Left ventricle myocardium superior (tissue), 1 donor: Measurements from ENCODE around the gene ANKRD13B. TPM values are rescaled to one million over a fixed set of nuclear protein-coding genes. Genes with fewer than 3 reads are reported as not detected.

Experiments used
- ATAC-seq: fragments of 200-7000 bp; cut with Tn5 transposase; one replicate; pipeline ENCODE4 v1.9.1; 2020; ENCODE audit warnings: mild to moderate bottlenecking, moderate library complexity
- DNase-seq: peaks from one replicate; pipeline ENCODE4 v3.0.0-alpha.2; 2020
- intact Hi-C: fragments of 100-400 bp; cut with micrococcal nuclease; formaldehyde crosslinking; loops from one replicate; pipeline ENCODE4 v1.11.0; 2022
- total RNA-seq: library from RNA; stranded (reverse); fragmentation: NEBNext Ultra II Directional; extraction: Animal tissue kit (Norgen Biotek cat#: 25700); gene quantifications from one replicate; pipeline ENCODE4 v1.2.1, GENCODE V29; 2021
- donor health status: DM: no; HTN: yes; CAD: no; lungs with severe emphysema.

The ANKRD13B gene
- total RNA-seq, 1 donor from 2014 or later, result 8.3 TPM

DNA sequence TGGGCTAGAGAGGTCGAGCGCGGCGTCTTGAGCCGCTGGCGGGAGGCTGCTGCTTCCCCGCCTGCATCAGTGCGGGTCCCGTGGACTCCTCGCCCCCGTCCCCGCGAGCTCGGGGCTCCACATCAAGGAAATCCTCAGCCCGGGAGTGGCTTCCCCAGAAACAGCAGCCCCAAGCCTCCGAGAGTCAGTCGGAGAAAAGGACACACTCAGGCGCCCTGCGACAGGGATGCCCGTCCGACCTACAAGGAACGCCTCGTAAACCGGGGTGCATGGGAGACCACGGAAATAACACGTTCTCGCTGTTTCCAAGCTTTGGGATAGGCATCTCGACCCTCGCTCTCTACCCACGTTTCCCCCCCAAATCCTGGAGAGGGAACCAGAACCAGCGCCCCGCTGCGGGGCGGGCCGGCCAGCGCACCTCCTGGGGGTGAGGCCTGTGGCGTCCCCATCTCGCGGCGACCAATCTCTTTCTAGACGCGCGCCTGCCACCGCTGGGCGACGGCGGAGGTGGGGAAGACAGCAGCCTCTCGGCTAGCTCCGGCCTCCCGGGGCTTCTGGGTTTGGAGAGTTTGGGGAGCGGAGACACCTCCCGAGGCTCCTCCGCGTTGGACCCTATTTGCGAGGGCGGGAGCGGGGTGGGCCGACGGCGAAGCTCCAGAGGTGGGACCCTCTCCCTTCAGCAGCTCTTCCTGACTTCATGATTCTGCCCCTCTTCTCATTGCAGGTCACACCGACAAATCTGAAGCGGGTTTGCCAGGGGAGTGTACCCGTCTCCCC, 25.2 kb upstream of the ANKRD13B start:
- intact Hi-C loops, result no loop called here
- ATAC-seq (peak; percentile 57), DNase-seq (peak; percentile 83)

DNA sequence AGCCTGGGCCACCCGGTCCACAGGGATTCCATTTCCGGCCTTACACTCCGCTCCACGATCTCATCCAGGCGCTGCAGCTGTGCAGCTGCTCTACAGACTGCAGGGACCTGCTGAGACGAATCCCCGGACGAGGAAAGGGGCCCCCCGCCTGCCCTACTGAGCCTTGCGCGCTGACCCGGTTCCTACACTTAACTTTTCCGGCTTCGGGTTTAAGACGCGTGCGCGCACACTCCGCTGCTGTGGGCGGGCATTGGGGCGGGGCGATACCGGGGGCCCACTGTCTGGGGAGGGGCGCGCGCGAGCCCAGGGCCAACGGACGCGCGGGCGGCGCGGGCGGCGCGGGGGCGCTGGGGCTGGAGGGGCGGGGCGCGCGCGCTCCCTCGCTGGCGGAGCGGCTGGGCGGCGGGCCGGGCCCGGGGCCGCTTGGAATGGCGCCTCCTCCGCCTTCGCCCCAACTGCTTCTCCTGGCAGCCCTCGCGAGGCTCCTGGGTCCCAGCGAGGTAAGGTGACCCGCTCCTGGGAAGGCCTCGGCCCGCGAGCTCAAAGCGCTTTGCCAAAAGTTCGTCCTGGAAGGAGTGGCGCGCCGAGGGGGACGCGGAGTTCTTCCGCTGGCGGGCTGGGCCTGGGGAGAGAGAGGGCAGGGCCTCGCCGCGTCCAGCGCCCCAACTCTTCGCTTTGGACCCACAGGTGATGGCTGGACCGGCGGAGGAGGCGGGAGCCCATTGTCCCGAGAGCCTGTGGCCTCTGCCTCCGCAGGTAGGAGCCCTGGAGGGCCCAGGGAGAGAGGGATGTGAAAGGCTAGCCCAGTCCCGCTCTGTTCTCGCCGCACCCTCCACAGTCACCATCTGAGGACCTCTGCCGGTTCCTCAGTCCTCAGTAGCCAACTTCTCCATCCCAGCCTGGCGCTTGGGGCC, 24.3 kb upstream of the ANKRD13B start, which contains the start of gene TP53I13:
Gene TP53I13 (plus strand): TSS at position 371 of the 914 bp plus-strand sequence. CDS start 58 bp downstream, at position 429.
- DNase-seq (peak; percentile 95), ATAC-seq (peak; percentile 70)
- intact Hi-C loops, result no loop called here

DNA sequence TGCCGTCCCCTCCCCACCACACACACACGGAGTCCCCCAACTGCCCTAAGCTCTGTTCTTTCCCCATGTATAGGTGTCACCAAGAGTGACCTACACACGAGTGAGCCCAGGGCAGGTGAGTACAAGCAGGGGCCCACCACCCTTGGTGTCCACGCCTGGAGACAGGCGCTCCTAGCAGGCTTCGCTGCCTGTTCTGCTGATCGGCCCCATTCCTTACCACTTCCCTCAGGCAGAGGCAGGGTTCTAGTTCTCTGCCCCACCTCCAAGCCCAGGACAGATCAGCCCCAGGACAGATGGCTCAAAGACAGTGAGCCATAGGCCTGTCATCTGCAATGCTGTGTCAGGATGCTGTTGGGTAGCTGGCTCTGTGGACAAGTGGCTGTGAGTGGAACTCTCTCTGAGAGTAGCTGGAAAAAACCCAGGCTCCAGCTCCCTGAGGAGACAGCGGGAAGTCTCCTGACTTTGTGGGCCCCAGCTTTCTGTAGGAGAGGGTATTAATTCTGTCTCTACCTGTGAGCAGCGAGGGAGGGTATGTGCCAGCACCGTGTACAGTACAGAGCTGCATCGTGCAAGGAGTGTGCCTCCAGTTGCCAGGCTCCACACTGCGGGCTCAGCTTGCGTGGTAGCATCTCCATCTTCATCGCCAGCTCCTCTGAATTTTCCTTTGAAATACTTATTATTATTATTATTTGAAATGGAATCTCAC, 23.5 kb upstream of the ANKRD13B start:
- DNase-seq (peak; percentile 41), ATAC-seq (no peak)
- intact Hi-C loops, result no loop called here

DNA sequence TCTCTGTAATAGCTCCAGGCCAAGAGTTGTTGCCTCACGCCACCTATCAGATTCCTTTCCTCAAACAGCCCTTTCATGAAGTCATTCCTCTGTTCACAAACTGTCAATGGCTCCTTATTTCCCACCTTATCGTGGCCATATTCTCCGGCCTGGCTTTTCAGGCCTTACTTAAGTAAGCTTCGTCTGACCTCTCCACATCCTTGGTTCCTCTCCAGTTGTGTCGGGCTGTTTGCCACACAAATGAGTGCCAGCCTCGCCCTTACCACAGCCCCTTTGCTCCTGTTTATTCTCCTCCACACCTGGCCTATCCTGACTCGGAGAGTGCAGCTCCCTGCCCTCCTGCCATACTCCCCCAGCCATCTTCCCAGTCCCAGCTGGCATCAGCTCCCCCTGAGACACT, 22.4 kb upstream of the ANKRD13B start:
- DNase-seq (no peak), ATAC-seq (no peak)
- intact Hi-C loops, result no loop called here

DNA sequence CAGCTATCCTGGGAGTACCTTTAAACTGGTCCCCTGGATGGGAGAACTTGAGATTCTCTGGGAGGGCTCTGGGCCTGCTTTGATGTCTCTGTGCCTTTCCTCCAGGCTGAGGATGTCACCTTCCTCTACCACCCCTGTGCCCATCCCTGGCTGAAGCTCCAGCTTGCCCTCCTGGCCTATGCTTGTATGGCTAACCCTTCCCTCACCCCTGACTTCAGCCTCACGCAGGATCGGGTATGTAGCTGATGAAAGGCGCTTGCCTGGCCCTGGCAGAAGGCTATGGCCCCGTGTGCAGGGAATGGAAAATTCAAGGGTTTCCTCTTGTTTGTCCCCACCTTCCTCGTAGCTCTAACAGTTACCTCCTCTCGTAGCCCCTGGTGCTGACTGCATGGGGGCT, 21.4 kb upstream of the ANKRD13B start:
- intact Hi-C loops, result no loop called here
- ATAC-seq, result no peak
- DNase-seq, result no peak

DNA sequence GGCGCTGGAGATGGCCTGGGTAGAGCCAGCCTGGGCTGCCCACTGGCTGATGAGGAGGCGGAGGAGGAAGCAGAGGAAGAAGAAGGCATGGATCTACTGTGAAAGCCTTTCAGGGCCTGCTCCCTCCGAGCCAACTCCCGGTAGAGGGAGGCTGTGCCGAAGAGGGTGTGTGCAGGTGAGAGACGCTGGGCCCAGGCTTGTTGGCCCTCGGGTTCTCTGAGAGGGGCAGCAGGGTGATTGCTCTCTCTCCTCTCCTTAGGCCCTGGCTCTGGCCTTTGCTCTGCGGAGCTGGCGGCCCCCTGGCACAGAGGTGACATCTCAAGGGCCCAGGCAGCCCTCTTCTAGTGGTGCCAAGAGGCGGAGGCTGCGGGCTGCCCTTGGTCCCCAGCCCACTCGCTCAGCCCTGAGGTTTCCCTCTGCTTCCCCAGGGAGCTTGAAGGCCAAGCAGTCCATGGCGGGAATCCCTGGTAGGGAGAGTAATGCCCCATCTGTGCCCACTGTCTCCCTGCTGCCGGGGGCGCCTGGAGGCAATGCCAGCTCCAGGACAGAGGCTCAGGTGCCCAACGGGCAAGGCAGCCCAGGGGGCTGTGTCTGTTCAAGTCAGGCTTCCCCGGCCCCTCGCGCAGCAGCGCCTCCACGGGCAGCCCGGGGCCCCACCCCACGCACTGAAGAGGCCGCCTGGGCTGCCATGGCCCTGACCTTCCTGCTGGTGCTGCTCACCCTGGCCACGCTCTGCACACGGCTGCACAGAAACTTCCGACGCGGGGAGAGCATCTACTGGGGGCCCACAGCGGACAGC, 20.9 kb upstream of the ANKRD13B start:
- peak; percentile 61 for DNase-seq
- intact Hi-C loops, result no loop called here
- peak; percentile 25 for ATAC-seq

DNA sequence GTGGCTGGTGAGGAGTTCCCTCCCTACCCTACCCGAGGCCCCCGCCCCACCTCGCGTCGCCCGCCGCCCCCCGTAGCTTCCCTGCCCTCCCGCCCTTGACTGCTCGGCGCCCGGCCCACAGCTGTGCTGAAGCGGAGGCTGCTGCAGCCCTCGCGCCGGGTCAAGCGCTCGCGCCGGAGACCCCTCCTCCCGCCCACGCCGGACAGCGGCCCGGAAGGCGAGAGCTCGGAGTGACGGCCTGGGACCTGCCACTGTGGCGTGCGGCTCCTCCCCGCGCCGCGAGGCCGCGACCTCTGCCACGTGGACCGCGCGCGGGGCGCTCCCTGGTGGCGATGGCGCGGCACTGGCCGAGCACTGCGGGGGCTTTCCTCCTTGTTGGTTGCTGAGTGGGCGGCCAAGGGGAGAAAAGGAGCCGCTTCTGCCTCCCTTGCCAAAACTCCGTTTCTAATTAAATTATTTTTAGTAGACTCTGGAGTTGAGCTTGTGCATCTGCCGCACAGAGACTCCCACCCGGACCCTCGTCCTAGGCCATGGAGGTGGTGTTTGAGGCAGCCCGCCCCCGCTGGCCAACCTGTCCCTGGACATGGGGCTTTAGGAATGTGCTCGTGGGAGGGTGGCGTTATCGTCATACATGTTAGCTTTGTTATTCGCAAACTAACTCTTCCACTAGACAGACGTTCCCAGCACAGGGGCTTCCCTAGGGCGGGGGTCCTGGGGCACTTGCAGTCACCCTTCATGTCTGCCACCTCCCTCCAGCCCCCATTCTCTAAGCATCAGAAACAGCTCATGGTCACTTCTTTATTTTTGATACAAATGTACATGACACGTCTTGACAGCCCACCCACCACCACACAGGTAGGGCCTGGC, 20.0 kb upstream of the ANKRD13B start:
- DNase-seq, result peak; percentile 85
- peak; percentile 60 for ATAC-seq
- intact Hi-C loops, result no loop called here

DNA sequence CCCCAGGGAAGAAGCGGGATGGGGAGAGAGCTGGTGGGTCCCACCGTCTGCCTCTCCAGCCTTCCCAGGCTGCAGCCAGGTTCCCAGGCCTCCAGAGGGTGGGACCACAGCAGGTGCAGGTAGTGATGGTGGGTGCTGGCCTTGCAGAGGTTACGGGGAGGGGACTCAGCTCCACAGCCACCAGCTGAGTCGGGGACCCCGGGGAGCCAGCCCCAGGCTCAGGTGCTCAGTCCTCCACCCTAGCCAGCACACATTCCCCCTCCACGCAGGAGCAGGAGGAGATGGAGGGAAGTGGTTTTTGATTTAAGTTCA, 19.4 kb upstream of the ANKRD13B start:
- intact Hi-C loops, result no loop called here
- DNase-seq (peak; percentile 34), ATAC-seq (no peak)

DNA sequence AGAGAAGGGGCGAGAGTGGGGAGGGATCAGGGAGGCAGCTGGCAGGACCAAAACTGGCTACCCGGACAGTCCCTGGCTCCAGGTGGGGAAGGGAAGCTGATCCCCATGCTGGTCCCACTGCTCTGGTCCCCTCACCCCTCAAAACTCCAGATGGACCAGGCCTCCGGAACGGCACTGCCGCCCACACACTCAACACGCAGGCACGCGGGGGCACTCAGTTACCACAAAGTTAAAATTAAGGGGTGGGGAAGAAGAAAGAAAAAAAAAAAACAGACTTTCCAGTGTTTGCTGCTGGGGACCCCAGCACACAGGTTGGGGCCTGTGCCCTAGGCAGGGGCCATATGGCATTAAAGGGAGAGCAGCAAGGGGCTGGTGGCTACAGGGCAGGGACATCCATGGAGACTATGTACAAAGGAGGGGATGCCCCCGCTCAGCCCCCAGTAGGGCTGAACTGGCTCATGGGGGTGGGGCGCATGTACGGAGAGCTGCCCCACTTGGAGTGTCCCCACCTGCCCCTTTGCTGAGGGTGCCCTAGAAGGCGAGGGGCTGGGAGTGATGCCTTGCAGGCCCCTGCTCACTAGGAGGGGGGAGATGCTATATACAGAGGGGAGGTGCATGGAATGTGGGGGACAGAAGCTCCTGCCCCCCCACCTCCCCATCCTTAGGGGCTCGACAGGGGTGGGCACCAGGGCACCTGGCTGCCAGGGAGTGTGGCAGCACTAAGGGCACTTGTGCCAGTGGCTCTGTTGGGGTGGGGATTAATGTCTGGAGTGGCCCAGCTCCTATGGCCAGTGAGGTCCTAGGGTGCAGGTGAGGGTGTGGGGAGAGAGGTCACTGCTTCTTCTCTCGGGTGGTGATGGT, 18.8 kb upstream of the ANKRD13B start:
- intact Hi-C loops, result no loop called here
- DNase-seq (no peak), ATAC-seq (no peak)

DNA sequence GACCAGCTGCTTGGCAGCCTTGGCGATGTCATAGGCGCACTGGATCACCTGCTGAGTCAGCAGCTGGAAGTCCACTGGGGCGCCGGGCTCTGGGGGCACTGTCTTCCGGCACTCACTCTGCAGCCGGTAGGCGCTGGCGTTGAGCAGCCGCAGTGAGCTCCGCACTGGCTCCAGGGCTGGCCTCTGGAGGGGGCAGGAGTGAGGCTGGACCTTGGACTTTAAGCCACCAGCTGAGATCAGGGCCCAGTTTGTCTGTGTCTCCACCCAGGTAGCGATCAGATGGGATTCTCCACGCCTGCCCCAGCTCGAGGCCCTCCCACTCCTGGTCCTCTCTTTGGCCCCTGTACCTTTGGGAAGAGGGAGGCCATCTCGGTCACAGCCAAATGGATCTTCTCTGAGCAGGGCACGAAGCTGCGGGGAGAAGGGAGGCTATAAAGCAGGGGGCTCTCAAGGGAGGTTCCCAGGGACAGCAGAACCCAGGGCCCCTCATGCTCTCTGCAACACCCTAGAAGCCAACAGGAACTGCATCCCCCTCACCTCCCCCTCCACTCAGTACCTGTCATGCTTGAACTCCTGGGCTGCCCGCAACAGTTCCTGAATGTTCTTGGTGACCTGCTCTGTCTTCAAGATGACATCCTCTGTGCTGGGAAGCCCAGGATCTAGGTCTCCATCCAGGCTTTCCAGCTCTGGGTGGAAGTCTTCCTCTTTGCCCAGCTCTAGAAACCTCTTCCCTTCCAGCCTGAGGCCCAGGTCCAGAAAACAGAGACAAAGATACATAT, 18.0 kb upstream of the ANKRD13B start:
- DNase-seq (peak; percentile 36), ATAC-seq (no peak)
- intact Hi-C loops, result no loop called here

DNA sequence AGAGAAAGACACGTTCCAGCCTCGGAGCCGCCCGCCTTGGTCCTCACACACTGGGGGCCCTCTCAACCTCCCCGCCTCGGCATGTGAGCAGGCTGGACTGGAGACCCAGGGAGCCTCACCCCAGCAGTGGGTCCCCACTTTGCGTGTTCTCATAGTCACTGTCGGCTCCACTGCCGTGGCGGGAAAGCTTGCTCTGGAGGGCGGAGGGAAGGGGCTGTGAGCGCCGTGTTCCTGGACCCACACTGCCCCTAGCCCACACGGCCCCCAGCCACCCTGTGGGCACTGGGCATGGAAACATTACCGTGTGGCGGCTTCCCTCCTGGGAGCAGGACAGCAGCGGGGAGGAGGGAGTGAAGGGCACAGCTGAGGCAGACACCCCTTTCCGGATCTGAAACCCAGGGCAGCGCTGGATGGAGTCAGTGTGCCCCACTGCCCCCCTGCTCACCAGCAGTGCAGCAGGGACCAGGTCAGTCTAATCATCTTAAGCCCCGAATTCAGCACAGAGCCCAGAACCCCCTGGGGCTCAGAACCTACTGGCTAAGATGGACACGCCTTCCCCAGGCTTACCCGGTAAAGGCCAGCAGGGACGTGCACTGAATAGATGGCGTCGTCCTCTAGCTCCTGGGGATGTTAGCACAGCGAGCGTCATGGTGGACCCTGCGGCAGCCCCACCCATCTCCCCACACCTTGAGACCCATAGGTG, 17.3 kb upstream of the ANKRD13B start:
- DNase-seq, result no peak
- intact Hi-C loops, result no loop called here
- ATAC-seq, result no peak

DNA sequence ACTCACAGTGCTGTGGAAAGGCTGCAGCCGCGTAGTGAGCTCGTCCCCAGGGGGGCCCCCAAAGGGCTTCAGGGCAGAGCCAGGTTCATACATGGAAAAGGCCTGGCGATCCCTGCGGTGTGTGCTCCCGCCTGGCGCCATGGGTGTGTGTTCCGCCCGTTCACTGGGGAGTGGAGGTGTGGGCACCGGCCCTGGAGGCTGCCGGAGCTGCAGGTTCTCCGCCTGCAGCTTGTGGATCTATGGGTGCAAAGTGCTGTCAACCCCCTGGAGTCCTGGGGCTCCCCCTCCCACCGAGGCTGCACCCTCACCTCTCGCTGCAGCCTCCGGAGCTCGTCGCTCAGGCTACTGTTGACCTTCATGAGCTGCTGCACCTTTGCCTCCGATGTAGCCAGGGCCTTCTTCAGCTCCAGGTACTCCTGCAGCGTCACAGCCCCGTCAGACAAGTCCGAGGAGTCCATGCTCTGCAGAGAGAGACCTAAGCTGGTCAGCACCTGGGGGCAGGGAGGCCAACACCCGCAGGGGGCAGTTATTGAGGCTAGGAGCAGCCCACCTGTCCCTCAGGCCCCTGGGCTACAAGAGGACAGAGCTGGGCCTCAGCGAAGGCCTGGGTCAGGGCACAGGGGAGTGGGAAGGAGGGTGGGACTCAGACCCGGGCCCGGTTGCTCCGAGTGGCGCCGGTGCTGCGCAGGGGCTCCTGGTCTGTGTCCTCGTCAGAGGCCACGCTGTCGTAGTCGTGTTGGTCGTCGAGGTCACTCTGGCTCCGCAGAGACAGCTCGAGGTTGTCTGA, 16.5 kb upstream of the ANKRD13B start:
- ATAC-seq (no peak), DNase-seq (peak; percentile 31)
- intact Hi-C loops, result no loop called here

DNA sequence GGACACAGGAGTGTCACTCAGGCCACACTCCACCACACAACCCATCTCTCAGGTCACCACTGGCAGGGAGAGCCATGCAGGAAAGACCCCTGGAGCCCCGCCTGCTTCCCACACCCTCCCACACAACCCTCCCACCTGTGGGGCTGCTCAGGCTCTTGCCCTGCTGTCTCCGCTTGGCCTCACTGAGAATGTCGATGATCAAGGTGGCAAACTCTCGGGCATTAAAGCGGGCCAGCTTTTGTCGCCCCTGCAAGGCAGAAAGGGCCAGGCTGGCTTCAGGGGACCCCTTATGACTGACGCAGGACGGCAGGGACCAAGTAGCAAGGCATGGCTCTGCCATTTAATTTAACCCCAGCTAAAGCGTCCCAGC, 15.9 kb upstream of the ANKRD13B start:
- no peak for ATAC-seq
- intact Hi-C loops, result no loop called here
- no peak for DNase-seq

DNA sequence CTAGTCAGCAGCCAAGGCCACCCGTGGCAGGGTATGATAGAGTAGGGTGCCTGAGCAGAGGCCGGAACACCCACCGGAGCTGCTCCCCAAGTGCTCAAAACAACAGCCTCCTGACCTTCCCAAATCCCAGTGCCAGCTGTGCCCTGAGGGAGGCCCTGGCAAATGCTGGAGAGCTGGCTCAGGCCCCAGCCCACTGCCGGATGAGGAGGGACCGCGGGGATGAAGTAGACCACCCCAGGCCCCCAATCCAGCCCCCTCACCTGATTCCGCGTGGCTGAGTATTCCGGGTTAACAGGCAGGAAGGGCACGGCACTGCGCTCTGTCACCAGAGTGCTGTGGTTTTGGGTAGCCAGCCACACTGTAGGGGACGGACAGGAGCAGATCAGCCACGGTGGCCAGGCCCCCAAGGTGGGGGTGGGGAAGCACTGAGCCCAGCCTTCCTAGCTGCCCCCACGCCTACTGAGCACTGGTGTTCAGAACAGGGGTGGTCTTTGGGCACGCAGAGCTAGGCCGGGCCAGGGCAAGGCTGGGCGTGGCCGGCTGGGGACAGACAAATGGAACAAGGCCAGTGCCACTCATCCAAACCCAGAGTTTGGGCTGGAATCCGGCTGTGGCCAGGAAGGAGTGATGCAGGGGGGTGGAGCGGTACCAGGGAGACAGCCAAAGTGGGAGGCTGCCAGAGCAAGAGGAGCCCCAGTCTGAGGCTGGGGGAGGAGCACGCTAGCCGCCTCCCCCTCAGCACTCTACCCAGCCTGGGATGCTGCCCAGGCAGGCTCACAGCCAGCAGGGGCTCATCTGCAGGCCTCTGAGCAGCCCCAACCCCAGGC, 15.3 kb upstream of the ANKRD13B start:
- no peak for ATAC-seq

More for the DNA sequence above, 15.3 kb upstream of the ANKRD13B start:
- DNase-seq, result peak; percentile 39
- intact Hi-C loops, result no loop called here
